Panc1 (cell line): ENCODE results near the gene COL6A3. TPM values are rescaled to one million over a fixed set of nuclear protein-coding genes. Genes with fewer than 3 reads are reported as not detected.

Experiments
- ATAC-seq: fragments of 200-7000 bp; cut with Tn5 transposase; 2 replicates; pipeline ENCODE4 v1.9.1; 2020; ENCODE audit warnings: mild to moderate bottlenecking, moderate library complexity
- BruUV-seq: library from RNA; stranded (reverse); fragments of 400-500 nt; replicated peaks from 2 replicates; lab custom pipeline; 2021; lab: Mats Ljungman, UMichigan
- CTCF ChIA-PET: fragments of 300-600 bp; sonication (Branson Sonifier 250); formaldehyde crosslinking; loops from one replicate; lab custom pipeline; 2022; ENCODE audit warnings: antibody characterized with exemption; lab: Charles Lee
- POLR2A ChIA-PET: fragments of 300-600 bp; sonication (Branson Sonifier 250); formaldehyde crosslinking; loops from one replicate; lab custom pipeline; 2022; ENCODE audit warnings: antibody characterized with exemption; lab: Charles Lee
- DNase-seq: peaks from one replicate; pipeline ENCODE4 v3.0.0-alpha.2; 2010; ENCODE audit warnings: low read depth, low spot score
- H3K27ac ChIP-seq: 2 replicates; pipeline ENCODE4 v1.5.1; 2011; ENCODE audit warnings: mild to moderate bottlenecking, low read length, inconsistent platforms
- H3K27me3 ChIP-seq: fragments of 200-500 bp; sonication (Bioruptor generic); 2 replicates; pipeline ENCODE4 v1.6.0; 2014; ENCODE audit warnings: low read length, inconsistent platforms; ENCODE audit not compliant: control insufficient read depth, insufficient read depth
- H3K36me3 ChIP-seq: fragments of 200-500 bp; sonication (Bioruptor generic); 2 replicates; pipeline ENCODE4 v1.5.1; 2014; ENCODE audit warnings: inconsistent platforms, mild to moderate bottlenecking, low read length, moderate library complexity; ENCODE audit not compliant: control insufficient read depth, insufficient read depth
- H3K4me1 ChIP-seq: 2 replicates; pipeline ENCODE4 v1.5.1; 2011; ENCODE audit warnings: inconsistent platforms, mild to moderate bottlenecking, low read length, moderate library complexity; ENCODE audit not compliant: control insufficient read depth, insufficient read depth
- H3K4me3 ChIP-seq, 2 experiments: 2 replicates each; pipeline ENCODE4 v1.5.1; 2011 to 2012; ENCODE audit warnings: low read depth in 2 of 2, low read length in 2 of 2, mild to moderate bottlenecking in 2 of 2, inconsistent platforms in 1 of 2, moderate library complexity in 1 of 2
- H3K9me3 ChIP-seq: fragments of 200-500 bp; sonication (Bioruptor generic); 2 replicates; pipeline ENCODE4 v1.5.1; 2014; ENCODE audit warnings: low read depth, mild to moderate bottlenecking, inconsistent platforms, low read length, moderate library complexity; ENCODE audit not compliant: control insufficient read depth, insufficient read depth
- CTCF ChIP-seq: fragments of 450-650 bp; IDR thresholded peaks from 2 replicates; pipeline ENCODE4 v1.5.1; 2017; ENCODE audit warnings: mild to moderate bottlenecking
- POLR2AphosphoS5 ChIP-seq: IDR thresholded peaks from 2 replicates; pipeline ENCODE4 v1.6.1; 2012; ENCODE audit warnings: mild to moderate bottlenecking, low read depth, low read length, moderate library complexity
- REST ChIP-seq, 2 experiments: IDR thresholded peaks; 2 replicates each; pipeline ENCODE4 v1.6.1; 2011 to 2012; ENCODE audit warnings: low read depth in 2 of 2, control low read depth in 1 of 2, low read length in 1 of 2, mild to moderate bottlenecking in 1 of 2, moderate library complexity in 1 of 2; ENCODE audit not compliant: insufficient read depth in 1 of 2
- SIN3A ChIP-seq: IDR thresholded peaks from 2 replicates; pipeline ENCODE4 v1.6.1; 2012; ENCODE audit warnings: low read depth, mild to moderate bottlenecking, low read length, moderate library complexity, borderline replicate concordance; ENCODE audit not compliant: insufficient read depth
- TCF7L2 ChIP-seq: IDR thresholded peaks from 2 replicates; pipeline ENCODE4 v1.6.1; 2011; ENCODE audit warnings: mild to moderate bottlenecking, low read depth, low read length, inconsistent platforms
- in situ Hi-C: cut with HindIII; loops from 2 replicates; pipeline ENCODE4 v1.10.0; 2016; ENCODE audit warnings: low sequenced_read_pairs, low pct_unique_long_range_greater_than_20kb
- intact Hi-C: fragments of 100-400 bp; cut with micrococcal nuclease; formaldehyde crosslinking; loops from one replicate; pipeline ENCODE4 v1.10.0; 2022; ENCODE audit not compliant: unreplicated experiment
- total RNA-seq: library from RNA; stranded (reverse); gene quantifications from one replicate; pipeline ENCODE4 v1.2.1, GENCODE V29; 2021; ENCODE audit not compliant: unreplicated experiment

The COL6A3 gene
- total RNA-seq, 1 experiment from 2014 or later: 0.69 TPM

GRCh38 chr2:237345891-237346640 lies 67.9 kb downstream of the COL6A3 start:
- ATAC-seq: no peak
- no peaks in the 10 kb centered on the region for H3K36me3 ChIP-seq

GRCh38 chr2:237345411-237345810 lies 68.6 kb downstream of the COL6A3 start:
- no peak for ATAC-seq
- DNase-seq: no peak
- ChIA-PET POLR2A (no interaction called here), CTCF (interaction anchor here (0.5 kb wide), 1 partner anchor 57 kb away, joined by 3 read pairs; no protein-coding TSS in a partner anchor)
- H3K4me1 ChIP-seq: no peaks in the 10 kb centered on the region
- H3K27me3 ChIP-seq: no peaks in the 10 kb centered on the region
- no peak for TF ChIP-seq TCF7L2
- no peak for TF ChIP-seq SIN3A
- TF ChIP-seq CTCF: no peak
- no peak for TF ChIP-seq POLR2AphosphoS5
- TF ChIP-seq REST (IDR thresholded peaks at IDR 0.05; ENCODE audit: insufficient read depth in 1 of 2, low read depth in 2 of 2, low read length in 1 of 2): no peak
- H3K36me3 ChIP-seq: no peaks in the 10 kb centered on the region
- intact Hi-C loops: no loop called here
- H3K27ac ChIP-seq: no peak overlapping the region
- H3K9me3 ChIP-seq: no peaks in the 10 kb centered on the region
- in situ Hi-C loops: no loop called here
- no peak overlapping the region for H3K4me3 ChIP-seq
- BruUV-seq: no TSS peak

More at GRCh38 chr2:237345891-237346640, 67.9 kb downstream of the COL6A3 start:
- no peak overlapping the region for H3K4me3 ChIP-seq
- ChIA-PET POLR2A (no interaction called here), CTCF (interaction anchor here (0.5 kb wide), 1 partner anchor 58 kb away, joined by 3 read pairs; no protein-coding TSS in a partner anchor)
- no peak for DNase-seq
- H3K4me1 ChIP-seq: no peaks in the 10 kb centered on the region
- BruUV-seq: no TSS peak
- H3K27me3 ChIP-seq: no peaks in the 10 kb centered on the region
- H3K9me3 ChIP-seq: no peaks in the 10 kb centered on the region
- intact Hi-C loops (no loop called here), in situ Hi-C loops (no loop called here)
- H3K27ac ChIP-seq: no peak overlapping the region
- TF ChIP-seq CTCF (no peak), SIN3A (no peak), REST (IDR thresholded peaks at IDR 0.05; ENCODE audit: insufficient read depth in 1 of 2, low read depth in 2 of 2, low read length in 1 of 2) (no peak)
